Central memory CD8-positive, alpha-beta T cell (primary cell): Measurements from ENCODE around the gene PMEPA1.

Experiments
- ATAC-seq: fragments of 150-1000 bp; cut with Tn5 transposase; replicated peaks from 2 replicates; pipeline ENCODE4 v1.10.0; 2022; ENCODE audit warnings: mild to moderate bottlenecking, moderate FRiP score, moderate number of reproducible peaks; ENCODE audit not compliant: poor library complexity, severe bottlenecking; ENCODE audit errors: extremely low read depth
- DNase-seq, 2 donors: peaks; one replicate each; pipeline ENCODE4 v3.0.0; 2021; ENCODE audit warnings: low spot score in 2 of 2
- H3K27ac Mint-ChIP-seq: one replicate; pipeline ENCODE4 v1.8.0; 2022; ENCODE audit warnings: low read depth, mild to moderate bottlenecking, moderate library complexity, mixed read lengths
- H3K27me3 Mint-ChIP-seq: one replicate; pipeline ENCODE4 v1.8.0; 2022; ENCODE audit warnings: mixed read lengths
- H3K36me3 Mint-ChIP-seq: one replicate; pipeline ENCODE4 v1.8.0; 2022; ENCODE audit warnings: mild to moderate bottlenecking, moderate library complexity, mixed read lengths; ENCODE audit not compliant: insufficient read depth
- H3K4me1 Mint-ChIP-seq: one replicate; pipeline ENCODE4 v1.8.0; 2022; ENCODE audit warnings: mixed read lengths
- H3K4me3 Mint-ChIP-seq: one replicate; pipeline ENCODE4 v1.8.0; 2022; ENCODE audit warnings: mild to moderate bottlenecking, moderate library complexity, mixed read lengths
- H3K9me3 Mint-ChIP-seq: one replicate; pipeline ENCODE4 v1.8.0; 2022; ENCODE audit warnings: mixed read lengths

PMEPA1 gene

GRCh38 chr20:57656252-57656820, 53.5 kb downstream of the PMEPA1 start:
- peaks cover 1% of the 10 kb centered on the region for H3K36me3 Mint-ChIP-seq
- no peaks in the 10 kb centered on the region for H3K27me3 Mint-ChIP-seq
- H3K4me1 Mint-ChIP-seq = peaks cover 20% of the 10 kb centered on the region
- H3K4me3 Mint-ChIP-seq = no peak overlapping the region
- H3K27ac Mint-ChIP-seq = no peak overlapping the region
- ATAC-seq = no peak
- no peaks in the 10 kb centered on the region for H3K9me3 Mint-ChIP-seq
- no peak for DNase-seq

DNA sequence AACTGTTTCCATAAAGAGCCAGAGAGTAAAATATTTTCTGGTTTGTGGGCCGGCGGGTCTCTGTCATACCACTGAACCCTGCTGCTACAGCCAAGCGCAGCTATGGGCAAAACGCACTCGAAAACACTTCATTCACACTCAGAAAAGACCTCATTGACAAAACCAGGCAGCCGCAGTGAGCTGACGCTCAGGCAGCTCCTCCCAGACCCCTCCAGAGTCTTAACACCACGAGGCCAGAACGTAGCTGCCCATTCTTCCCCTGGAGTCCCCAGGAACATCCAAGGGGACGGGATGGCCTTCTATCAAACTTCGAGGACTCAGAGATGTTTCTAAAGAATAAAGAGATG, 54.0 kb downstream of the PMEPA1 start:
- DNase-seq = no peak
- Mint-ChIP-seq H3K4me3 (no peak overlapping the region), H3K36me3 (peaks cover 1% of the 10 kb centered on the region), H3K9me3 (no peaks in the 10 kb centered on the region), H3K27ac (peak overlapping the region; percentile 53), H3K4me1 (peaks cover 20% of the 10 kb centered on the region), H3K27me3 (peaks cover 1% of the 10 kb centered on the region)
- no peak for ATAC-seq

GRCh38 chr20:57654998-57655808, 54.6 kb downstream of the PMEPA1 start:
- Mint-ChIP-seq H3K27me3 (peaks cover 7% of the 10 kb centered on the region), H3K36me3 (peaks cover 1% of the 10 kb centered on the region), H3K4me1 (peaks cover 20% of the 10 kb centered on the region), H3K4me3 (no peak overlapping the region), H3K27ac (peak overlapping the region; percentile 53), H3K9me3 (no peaks in the 10 kb centered on the region)
- ATAC-seq (no peak), DNase-seq (peak in 1 of 2 donors; percentile 12)

DNA sequence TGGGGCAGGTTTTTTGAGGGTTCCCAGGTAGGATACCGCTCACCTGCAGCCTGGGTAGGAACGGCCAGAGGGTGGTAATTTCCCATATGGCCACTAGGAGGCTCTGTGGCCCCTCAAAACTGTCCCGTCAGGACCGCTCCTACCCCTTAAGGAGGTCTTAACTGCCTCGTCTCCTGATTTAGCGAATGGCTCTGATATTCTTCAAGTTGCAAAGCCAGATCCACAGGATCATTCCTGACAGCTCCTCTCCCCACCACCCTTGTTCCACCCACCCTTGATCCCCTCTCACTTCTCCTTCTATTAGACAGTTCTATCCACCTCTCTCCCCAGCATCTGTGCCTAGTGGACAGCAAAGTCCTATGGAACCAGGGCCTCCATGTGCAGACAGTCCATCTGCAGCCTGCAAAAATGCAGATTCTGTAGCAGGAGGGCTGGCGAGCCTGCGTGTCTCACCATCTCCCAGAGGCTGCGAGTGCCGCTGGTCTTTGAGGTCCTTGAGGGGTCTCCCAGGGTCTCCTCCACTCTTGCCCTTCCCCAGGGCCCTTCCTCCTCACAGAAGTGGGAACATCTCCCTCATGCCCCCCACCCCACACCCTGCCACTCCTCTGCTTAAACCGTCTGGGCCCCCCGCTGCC, 55.3 kb downstream of the PMEPA1 start:
- ATAC-seq (peak; percentile 52), DNase-seq (peak; percentile 38 to 40)
- Mint-ChIP-seq H3K27me3 (peaks cover 11% of the 10 kb centered on the region), H3K9me3 (no peaks in the 10 kb centered on the region), H3K36me3 (peaks cover 1% of the 10 kb centered on the region), H3K27ac (no peak overlapping the region), H3K4me3 (no peak overlapping the region), H3K4me1 (peaks cover 20% of the 10 kb centered on the region)

DNA sequence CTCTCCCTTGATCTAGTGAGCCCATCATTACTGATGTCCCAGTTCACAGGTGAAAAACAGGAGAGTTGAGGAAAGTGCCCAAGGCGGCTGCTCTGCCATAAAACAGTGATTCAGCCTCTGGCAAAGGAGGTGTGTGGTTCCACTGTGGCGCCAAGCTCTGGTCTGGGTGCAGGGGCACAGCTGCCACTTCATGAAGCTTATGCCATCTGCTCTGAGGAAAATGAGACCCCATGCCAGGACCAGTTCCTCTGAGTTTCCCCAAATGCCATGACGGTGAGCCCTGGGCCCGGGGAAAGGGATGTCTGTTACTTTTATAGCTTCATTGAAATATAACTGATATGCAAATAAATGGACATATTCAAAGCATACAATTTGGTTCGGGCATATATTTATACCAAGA, 55.9 kb downstream of the PMEPA1 start:
- ATAC-seq = no peak
- H3K27ac Mint-ChIP-seq = no peak overlapping the region
- peaks cover 1% of the 10 kb centered on the region for H3K36me3 Mint-ChIP-seq
- peaks cover 20% of the 10 kb centered on the region for H3K4me1 Mint-ChIP-seq
- peaks cover 11% of the 10 kb centered on the region for H3K27me3 Mint-ChIP-seq
- DNase-seq = peak in 1 of 2 donors; percentile 9
- no peak overlapping the region for H3K4me3 Mint-ChIP-seq
- no peaks in the 10 kb centered on the region for H3K9me3 Mint-ChIP-seq

DNA sequence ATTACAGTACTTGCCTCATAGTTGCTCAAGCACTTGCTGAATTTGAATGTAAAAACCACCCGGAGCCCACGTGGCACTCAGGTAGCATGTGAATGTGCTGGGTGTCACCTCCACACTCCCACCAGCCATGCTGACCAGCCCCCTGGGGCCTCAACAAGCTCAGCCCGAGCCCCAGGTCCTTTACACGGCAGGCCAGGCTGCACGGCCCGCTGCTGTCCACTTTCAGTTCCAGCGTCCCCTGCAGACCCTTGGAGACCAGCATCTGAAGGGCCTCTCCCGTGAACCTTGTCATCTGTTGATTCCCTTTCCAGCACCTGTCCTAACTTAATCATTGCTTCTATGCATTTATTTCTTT, 56.3 kb downstream of the PMEPA1 start:
- H3K4me3 Mint-ChIP-seq = no peak overlapping the region
- peaks cover 1% of the 10 kb centered on the region for H3K36me3 Mint-ChIP-seq
- peaks cover 20% of the 10 kb centered on the region for H3K4me1 Mint-ChIP-seq
- DNase-seq = no peak
- H3K27ac Mint-ChIP-seq = no peak overlapping the region
- peaks cover 15% of the 10 kb centered on the region for H3K27me3 Mint-ChIP-seq
- H3K9me3 Mint-ChIP-seq = no peaks in the 10 kb centered on the region
- ATAC-seq = no peak

DNA sequence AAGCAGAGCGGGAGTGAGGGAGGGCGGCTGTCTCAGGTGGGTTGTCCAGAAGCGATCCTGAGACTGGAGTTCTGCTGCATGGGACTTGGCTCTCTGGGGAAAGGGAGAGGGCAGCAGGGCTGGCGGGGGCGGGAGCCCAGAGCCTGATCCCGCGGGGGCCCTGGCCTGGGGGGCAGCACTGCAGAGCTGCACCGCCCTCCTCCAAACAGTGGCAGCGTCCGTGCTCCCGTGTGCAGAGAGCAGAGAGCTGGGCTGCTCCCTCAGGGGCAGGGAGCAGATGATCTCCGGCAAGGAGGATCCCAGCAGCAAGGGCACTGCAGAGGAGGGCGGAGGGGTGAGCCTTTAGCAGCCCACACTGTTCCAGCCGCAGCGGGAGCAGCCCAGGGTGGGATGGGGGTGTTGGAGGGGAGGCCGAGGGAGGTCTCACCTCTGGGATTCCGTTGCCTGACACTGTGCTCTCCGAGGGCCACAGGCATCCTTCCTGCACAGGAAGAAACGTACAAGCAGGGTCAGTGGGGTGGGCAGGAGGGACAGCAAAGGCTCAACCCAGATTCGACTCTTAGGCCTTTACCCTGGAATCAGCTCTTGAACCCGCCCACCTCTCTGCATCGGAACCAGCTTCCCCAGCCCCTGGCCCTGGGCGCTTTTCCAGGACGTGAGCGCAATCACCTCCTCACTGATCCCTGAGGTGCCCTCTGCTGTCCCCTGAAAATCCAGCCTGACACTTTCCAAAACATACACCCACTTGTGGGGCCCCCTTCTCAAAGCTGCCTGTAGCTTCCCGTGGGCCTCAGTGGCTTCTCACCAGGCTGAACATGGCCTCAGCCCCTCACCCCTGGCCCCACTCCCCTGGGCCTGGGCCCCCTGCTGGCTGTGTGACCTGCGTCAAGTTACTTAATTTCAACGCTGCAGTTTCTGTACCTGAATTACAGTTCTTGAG, 56.9 kb downstream of the PMEPA1 start:
- ATAC-seq = no peak
- Mint-ChIP-seq H3K27me3 (peaks cover 21% of the 10 kb centered on the region), H3K4me3 (no peak overlapping the region), H3K4me1 (peaks cover 18% of the 10 kb centered on the region), H3K27ac (no peak overlapping the region), H3K36me3 (peaks cover 4% of the 10 kb centered on the region), H3K9me3 (no peaks in the 10 kb centered on the region)
- DNase-seq = peak; percentile 3 to 12

GRCh38 chr20:57651881-57652605, 57.8 kb downstream of the PMEPA1 start:
- peaks cover 17% of the 10 kb centered on the region for H3K4me1 Mint-ChIP-seq
- peak; percentile 7 to 10 for DNase-seq
- peaks cover 4% of the 10 kb centered on the region for H3K36me3 Mint-ChIP-seq

GRCh38 chr20:57650756-57651483, 58.9 kb downstream of the PMEPA1 start:
- peak; percentile 5 to 6 for DNase-seq
- Mint-ChIP-seq H3K36me3 (peaks cover 4% of the 10 kb centered on the region), H3K9me3 (no peaks in the 10 kb centered on the region), H3K4me3 (no peak overlapping the region), H3K27me3 (peaks cover 21% of the 10 kb centered on the region), H3K27ac (no peak overlapping the region), H3K4me1 (peaks cover 17% of the 10 kb centered on the region)
- ATAC-seq = no peak

More at GRCh38 chr20:57651881-57652605, 57.8 kb downstream of the PMEPA1 start:
- no peak for ATAC-seq
- H3K9me3 Mint-ChIP-seq = no peaks in the 10 kb centered on the region
- H3K4me3 Mint-ChIP-seq = no peak overlapping the region
- peaks cover 21% of the 10 kb centered on the region for H3K27me3 Mint-ChIP-seq
- H3K27ac Mint-ChIP-seq = no peak overlapping the region

DNA sequence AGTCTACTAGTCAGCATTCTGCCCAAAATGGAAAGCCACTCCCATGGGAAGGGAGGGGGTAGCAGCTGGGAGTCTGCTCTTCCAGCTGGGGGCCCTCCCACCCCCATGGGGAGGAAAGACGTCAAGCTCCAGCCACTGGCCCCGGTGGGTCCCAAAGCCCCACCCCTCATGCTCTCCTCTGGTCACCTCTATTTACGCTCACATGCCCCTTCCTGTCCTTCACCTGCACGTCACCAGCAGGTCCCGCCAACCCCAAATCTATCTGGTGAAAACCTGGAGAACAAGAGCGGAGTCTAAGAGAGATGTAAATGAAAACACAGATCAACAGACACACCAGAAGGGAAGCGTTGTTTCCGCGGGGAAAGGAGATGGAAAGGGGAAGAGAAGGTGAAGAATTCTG, 59.5 kb downstream of the PMEPA1 start:
- peak in 1 of 2 donors; percentile 3 for DNase-seq
- Mint-ChIP-seq H3K9me3 (no peaks in the 10 kb centered on the region), H3K27me3 (peaks cover 21% of the 10 kb centered on the region), H3K4me1 (peaks cover 17% of the 10 kb centered on the region), H3K4me3 (no peak overlapping the region), H3K27ac (no peak overlapping the region), H3K36me3 (peaks cover 4% of the 10 kb centered on the region)
- no peak for ATAC-seq

DNA sequence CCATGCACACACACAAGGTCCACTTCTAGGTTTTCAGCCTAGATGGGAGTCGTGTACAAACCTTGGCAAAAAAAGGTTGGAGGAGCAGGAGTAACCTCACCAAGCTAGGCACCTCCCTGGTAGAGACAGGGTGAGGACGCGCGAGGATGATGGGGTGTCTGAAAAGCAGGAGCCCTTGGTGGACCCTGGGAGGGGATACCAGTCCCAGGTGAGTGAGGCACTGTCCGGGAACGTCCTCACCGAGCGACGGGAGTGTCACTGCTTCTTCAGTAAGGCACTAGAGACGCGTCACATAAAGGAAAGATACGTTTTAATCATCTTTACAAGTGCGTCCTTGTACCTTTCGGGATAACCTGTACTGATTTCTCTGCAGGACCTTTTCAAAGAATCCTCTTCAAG, 60.2 kb downstream of the PMEPA1 start:
- Mint-ChIP-seq H3K4me1 (peaks cover 10% of the 10 kb centered on the region), H3K27me3 (peaks cover 21% of the 10 kb centered on the region), H3K9me3 (peaks cover 4% of the 10 kb centered on the region), H3K36me3 (peaks cover 3% of the 10 kb centered on the region), H3K4me3 (no peak overlapping the region), H3K27ac (no peak overlapping the region)
- ATAC-seq = no peak
- DNase-seq = peak in 1 of 2 donors; percentile 12
